ENCODE measurements around the gene PGBD1. TPM values are rescaled to one million over a fixed set of nuclear protein-coding genes. Genes with fewer than 3 reads are reported as not detected.
A peak's percentile ranks its signal among the peaks of the same experiment; 100 is the strongest.
"Not testable (repeated sequence)": the region's sequence is repeated elsewhere in the genome, so short reads cannot be mapped to it uniquely, and the experiment has no call there.

PGBD1 gene
- total RNA-seq, 1 experiment from 2014 or later, result 5.2 TPM

GRCh38 chr6:28266962-28267694 lies 14.2 kb upstream of the PGBD1 start, which contains the start of gene ZSCAN26:
Gene ZSCAN26 (plus strand): TSS chr6:28267143. CDS start chr6:28271920, 4,777 bp downstream.
- peak; percentile 80 for DNase-seq (ENCODE audit: extremely low read depth, low read depth)

DNA sequence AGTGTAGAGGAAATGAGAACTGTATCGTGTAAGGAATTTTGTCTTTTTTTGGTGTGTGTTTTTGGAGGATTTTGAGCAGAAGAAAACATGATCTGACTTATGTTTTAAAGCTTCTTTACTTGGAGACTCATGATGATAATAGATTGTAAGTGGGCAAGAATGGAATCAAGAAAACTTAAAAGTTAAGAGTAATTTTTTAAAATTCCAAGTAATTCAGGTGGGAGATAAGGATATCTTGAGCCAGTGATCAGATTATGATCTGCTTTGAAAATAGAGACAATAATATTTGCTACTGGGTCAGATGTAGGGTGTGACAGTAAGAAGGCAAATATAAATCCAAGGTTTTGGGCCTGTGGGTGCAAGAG lies 13.7 kb upstream of the PGBD1 start:
- no peak for DNase-seq (ENCODE audit: extremely low read depth, low read depth)

GRCh38 chr6:28269492-28269891 lies 11.9 kb upstream of the PGBD1 start:
- peak; percentile 54 for DNase-seq (ENCODE audit: extremely low read depth, low read depth)

GRCh38 chr6:28274888-28275287 lies 6.5 kb upstream of the PGBD1 start:
- no peak for DNase-seq (ENCODE audit: extremely low read depth, low read depth)

DNA sequence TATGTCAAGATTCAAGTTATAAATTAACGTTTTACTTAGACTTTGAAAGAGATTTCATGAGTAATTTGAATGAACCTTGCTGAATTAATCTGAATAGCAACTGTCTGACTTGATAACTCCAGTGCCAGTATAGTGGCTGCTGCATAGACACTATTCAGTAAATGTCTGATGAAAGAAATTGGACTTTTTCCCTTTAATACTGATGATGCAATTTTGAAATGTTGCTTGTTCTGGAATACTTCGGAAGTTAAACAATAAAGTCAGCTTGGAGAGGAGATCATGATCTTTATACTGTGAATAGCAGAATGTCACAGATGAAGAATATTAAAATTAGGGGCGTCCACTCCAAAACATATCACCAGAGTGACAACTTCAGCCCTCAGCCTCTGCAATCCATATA lies 3.6 kb upstream of the PGBD1 start:
- no peak for DNase-seq (ENCODE audit: extremely low read depth, low read depth)

DNA sequence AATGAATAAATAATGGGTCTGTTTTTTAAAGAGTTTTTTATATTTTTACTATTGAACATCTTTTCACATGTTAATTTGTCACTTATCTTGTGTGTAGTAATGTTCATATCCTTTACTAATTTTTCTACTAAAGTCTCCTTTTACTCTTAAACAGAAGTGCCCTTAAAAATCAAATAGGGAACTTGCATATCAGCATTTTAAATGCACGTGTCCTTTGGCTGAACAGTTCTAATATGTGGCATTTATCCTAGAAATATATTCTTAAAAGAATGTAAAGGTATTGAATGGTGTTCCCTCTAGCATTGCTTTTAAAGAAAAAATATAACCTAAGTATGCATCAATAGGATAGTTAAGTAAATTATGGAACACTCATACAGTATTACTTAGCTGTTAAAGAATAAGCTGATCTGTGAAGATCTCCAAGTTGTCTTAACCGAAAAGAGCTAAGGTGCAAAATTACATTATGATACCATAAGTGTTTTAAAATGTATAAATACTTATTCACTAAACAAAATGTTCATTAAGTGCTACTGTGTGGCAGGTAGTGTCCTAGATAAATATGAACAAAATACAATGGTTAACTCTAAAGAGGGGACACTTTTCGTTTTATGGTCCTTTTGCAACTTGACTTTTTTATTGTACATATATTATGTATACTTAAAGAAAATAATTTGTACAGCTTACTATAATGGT lies 631 bp upstream of the PGBD1 start:
- DNase-seq (ENCODE audit: extremely low read depth, low read depth), result no peak

- no peak for DNase-seq (ENCODE audit: extremely low read depth, low read depth)
These were observed 1.6 kb downstream of the PGBD1 start for GRCh38 chr6:28282926-28283325.

- DNase-seq (ENCODE audit: extremely low read depth, low read depth), result no peak
These were observed 10.2 kb downstream of the PGBD1 start for GRCh38 chr6:28291573-28291972.

- no peak for DNase-seq (ENCODE audit: extremely low read depth, low read depth)
These were observed 14.0 kb downstream of the PGBD1 start for GRCh38 chr6:28295326-28295725.

GRCh38 chr6:28296520-28297060 lies 15.2 kb downstream of the PGBD1 start:
- no peak for DNase-seq (ENCODE audit: extremely low read depth, low read depth)

DNA sequence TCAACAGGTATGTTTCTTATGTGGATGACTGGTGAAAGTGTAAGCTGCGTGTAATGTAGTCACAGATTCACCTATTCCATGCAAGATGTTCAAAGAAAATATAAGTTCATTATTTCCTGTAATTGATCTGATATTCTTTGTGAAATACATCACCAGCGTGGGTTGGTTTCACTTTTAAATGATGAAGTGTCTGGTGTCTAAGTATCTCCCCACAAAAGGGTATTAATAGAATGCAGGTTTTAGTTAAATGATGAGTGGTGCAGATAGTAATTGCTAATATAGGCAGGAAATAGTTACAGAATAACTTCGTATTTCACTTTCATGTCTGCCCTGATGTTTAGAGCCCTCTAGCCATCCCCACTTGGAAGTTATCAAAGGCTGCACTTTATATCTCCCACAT lies 22.2 kb downstream of the PGBD1 start:
- no peak for DNase-seq (ENCODE audit: extremely low read depth, low read depth)

DNA sequence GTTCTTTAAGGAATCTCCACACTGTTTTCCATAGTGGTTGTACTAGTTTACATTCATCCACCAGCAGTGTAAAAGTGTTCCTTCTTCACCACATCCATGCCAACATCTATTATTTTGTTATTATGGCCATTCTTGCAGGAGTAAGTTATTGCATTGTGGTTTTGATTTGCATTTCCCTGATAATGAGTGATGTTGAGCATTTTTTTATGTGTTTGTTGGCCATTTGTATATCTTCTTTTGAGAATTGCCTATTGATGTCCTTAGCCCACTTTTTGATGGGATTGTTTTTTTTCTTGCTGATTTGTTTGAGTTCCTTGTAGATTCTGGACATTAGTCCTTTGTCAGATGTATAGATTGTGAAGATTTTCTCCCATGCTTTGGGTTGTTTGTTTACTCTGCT lies 25.0 kb downstream of the PGBD1 start:
- not testable (repeated sequence) for DNase-seq (ENCODE audit: extremely low read depth, low read depth)

DNA sequence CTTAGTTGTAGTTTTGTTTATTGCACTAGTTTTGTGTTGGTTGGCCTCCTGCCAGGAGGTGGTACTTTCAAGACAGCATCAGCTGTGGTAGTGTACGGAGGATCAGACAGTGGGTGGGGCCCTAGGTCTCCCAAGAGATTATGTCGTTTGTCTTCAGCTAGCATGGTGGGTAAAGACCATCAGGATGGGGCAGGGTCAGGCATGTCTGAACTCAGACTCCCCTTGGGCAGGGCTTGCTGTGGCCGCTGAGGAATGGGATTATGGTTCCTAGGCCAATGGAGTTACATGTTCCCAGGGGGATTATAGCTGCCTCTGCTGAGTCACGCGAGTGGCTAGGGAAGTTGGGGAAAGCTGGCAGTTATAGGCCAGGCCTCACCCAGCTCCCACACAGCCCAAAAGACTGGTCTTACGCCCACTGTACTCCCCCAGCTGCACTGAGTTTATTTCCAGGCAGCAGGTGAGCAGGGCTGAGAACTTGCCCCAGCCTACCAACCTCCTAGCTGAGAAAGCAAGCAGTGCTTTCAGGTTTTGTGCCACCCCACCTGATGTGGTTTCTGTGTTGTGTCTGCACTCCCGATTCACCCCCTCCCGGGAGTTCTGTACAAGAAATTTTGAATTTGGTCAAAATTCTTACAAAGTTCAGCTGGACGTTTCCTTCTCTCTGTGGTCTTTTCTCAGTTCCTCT lies 29.9 kb downstream of the PGBD1 start:
- DNase-seq (ENCODE audit: extremely low read depth, low read depth), result no peak

GRCh38 chr6:28312939-28313338 lies 31.6 kb downstream of the PGBD1 start:
- no peak for DNase-seq (ENCODE audit: extremely low read depth, low read depth)

DNA sequence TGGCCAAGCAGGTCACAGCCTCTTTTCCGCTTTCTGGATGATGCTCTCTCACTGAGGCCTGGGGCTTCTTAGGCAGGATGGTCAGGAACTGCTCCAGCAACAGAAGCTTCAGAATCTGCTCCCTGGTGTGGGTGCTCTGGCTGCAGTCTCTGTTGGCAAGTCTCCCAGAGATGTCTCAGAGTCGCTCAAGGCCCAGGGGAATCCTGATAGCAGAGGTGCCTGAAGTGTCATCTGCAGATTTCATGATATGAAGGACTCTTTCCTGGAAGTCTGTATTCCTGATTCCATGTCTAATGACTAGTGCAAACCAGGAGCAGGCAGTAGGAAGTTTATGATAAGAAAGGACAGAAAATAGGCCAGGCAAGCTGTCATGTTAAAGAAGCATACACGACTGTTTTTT lies 34.3 kb downstream of the PGBD1 start:
- no peak for DNase-seq (ENCODE audit: extremely low read depth, low read depth)

DNA sequence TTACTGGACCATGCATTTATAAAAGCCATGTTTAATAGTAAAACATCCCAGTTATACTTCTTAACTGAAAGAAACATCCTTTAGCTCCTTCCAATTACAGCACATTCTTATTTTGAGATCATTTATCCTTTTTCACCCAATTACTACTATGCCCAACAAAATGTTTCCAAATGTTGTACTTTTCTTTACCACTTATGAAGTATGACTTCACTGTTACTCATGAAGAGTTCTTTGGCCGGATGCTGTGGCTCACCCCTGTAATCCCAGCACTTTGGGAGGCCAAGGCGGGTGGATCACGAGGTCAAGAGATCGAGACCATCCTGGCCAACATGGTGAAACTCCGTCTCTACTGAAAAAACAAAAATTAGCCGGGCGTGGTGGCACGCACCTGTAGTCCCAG lies 36.5 kb downstream of the PGBD1 start:
- DNase-seq (ENCODE audit: extremely low read depth, low read depth), result not testable (repeated sequence)

GRCh38 chr6:28322661-28323060 lies 41.3 kb downstream of the PGBD1 start:
- no peak for DNase-seq (ENCODE audit: extremely low read depth, low read depth)

DNA sequence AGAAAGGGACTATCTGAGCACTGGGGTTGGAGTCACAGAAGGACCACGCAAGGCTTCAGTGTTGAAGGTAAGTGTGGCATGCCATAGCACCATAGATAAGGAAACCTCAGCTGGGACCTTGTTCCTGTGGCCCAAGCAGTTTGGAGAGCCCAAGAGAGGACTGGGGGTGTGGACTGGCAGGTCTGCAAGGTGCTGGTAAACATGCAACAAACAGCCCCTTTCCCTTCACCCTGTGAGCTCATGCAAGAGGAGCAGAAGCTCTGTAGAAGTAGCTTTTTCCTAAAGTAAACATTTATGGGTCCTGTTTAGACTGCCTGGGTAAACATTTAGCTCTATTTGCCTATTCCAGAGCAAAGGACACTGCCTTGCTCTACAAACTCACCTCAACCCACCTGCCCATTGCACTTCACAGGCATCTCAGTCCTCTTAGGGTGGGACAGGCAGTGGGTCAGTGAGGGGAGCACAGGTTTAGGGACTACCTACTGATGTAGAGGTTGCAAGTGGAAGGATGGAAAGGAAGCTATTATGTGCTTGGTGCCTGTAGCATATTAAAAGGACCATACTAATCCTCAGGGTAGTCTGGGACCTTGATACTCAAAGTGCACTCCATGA lies 42.5 kb downstream of the PGBD1 start:
- no peak for DNase-seq (ENCODE audit: extremely low read depth, low read depth)

DNA sequence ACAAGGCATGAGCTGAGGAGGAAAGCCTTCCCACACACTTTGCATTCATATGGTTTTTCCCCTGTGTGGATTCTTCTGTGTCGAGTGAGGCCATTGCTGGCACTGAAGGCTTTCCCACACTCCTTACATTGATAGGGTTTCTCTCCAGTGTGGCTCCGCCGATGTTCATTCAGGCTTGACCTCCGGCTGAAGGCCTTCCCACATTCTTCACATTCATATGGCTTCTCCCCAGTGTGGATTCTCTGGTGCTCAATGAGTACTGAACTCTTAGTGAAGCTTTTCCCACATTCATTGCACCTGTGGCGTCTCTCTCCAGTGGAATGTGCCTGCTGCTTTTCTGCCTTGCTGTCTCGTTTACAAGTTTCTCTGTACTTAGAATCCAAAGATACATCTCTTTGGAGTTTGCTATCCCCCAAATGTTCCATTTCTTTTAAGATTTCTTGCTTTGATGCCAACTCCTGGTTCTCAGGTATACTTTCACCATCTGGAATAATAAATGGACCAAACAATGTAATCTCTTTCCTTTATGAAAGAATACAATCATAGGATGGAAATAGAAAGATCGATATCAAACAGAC lies 45.1 kb downstream of the PGBD1 start:
- no peak for DNase-seq (ENCODE audit: extremely low read depth, low read depth)

DNA sequence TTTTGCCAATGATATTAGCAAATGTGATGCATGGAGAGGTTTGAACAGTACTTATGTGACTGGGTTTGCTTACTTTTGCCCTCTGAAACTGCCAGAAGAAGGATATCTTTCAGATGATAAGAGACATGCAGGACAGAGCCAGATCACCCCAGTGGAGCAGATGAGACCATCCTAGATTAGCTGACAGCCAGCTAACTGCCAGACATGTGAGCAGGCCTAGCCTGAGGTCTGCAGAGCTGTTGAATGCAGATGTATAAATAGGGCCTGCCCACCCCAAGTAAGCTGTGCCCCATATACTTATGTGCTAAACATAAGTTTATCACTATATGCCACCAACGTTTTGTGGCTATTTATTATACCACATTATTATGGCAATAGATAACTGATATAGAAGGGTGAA lies 48.7 kb downstream of the PGBD1 start:
- no peak for DNase-seq (ENCODE audit: extremely low read depth, low read depth)

DNA sequence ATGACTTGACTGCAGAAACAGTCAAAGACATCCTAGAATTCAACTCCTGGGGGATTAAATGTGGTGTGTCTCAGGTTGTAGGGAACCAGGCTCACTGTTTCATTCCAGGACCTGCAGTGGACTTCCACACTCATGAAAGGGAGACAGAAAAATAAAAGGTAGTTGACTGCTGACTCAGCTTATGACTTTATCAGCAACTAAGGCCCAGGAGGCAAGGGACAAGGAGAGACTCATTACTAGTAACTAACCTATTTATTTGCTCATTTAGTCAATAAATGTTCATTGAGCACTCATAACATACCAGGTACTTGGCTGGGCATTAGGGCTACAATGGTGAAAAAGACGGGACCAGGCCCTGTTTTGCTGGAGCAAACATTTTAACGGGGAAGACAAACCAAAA lies 51.7 kb downstream of the PGBD1 start:
- DNase-seq (ENCODE audit: extremely low read depth, low read depth), result no peak

Measured in NCI-H460 (cell line).